Keratinocyte (primary cell): ENCODE measurements around the gene ZNF577. TPM values are rescaled to one million over a fixed set of nuclear protein-coding genes. Genes with fewer than 3 reads are reported as not detected.

Experiments used
- DNase-seq: peaks from one replicate; pipeline ENCODE4 v3.0.0-alpha.2; 2011; ENCODE audit warnings: low read depth, missing footprints, low spot score
- FAIRE-seq: peaks from 2 replicates; lab custom pipeline; 2011; peaks lifted over from hg19 to GRCh38; lab: Jason Lieb, UNC
- H2AFZ ChIP-seq: 2 replicates; pipeline ENCODE4 v1.6.0; 2012; ENCODE audit warnings: low read length, control low read depth, inconsistent platforms; ENCODE audit not compliant: control insufficient read depth
- H3K27ac ChIP-seq: 2 replicates; pipeline ENCODE4 v1.5.1; 2011; ENCODE audit warnings: low read length; ENCODE audit not compliant: control insufficient read depth, insufficient read depth
- H3K27me3 ChIP-seq: 3 replicates; pipeline ENCODE4 v1.6.0; 2011; ENCODE audit warnings: low read length; ENCODE audit not compliant: control insufficient read depth, insufficient read depth; ENCODE audit errors: extremely low read depth
- H3K36me3 ChIP-seq, 2 experiments: 2 replicates in 1 of 2; 3 replicates in 1 of 2; pipeline ENCODE4 v1.5.1; 2011; ENCODE audit warnings: low read length in 2 of 2, mild to moderate bottlenecking in 1 of 2; ENCODE audit not compliant: control insufficient read depth in 2 of 2, insufficient read depth in 2 of 2; ENCODE audit errors: extremely low read depth in 1 of 2
- H3K4me1 ChIP-seq: 3 replicates; pipeline ENCODE4 v1.5.1; 2011; ENCODE audit warnings: low read length; ENCODE audit not compliant: control insufficient read depth, insufficient read depth; ENCODE audit errors: extremely low read depth
- H3K4me2 ChIP-seq: 3 replicates; pipeline ENCODE4 v1.6.0; 2011; ENCODE audit warnings: low read depth, low read length; ENCODE audit not compliant: control insufficient read depth, insufficient read depth; ENCODE audit errors: extremely low read depth
- H3K4me3 ChIP-seq, 3 experiments: fragments of 200-600 bp in 1 of 3; sonication (generic) in 1 of 3; 2 replicates in 2 of 3; 3 replicates in 1 of 3; pipeline ENCODE4 v1.5.1; 2011 to 2016; ENCODE audit warnings: low read length in 3 of 3, mild to moderate bottlenecking in 3 of 3, control low read depth in 2 of 3, inconsistent platforms in 1 of 3, low read depth in 1 of 3, mixed read lengths in 1 of 3, mixed run types in 1 of 3, moderate library complexity in 1 of 3; ENCODE audit not compliant: control insufficient read depth in 2 of 3, insufficient read depth in 2 of 3; ENCODE audit errors: extremely low read depth in 1 of 3
- H3K79me2 ChIP-seq: 2 replicates; pipeline ENCODE4 v1.6.0; 2012; ENCODE audit warnings: low read length; ENCODE audit not compliant: control insufficient read depth, insufficient read depth
- H3K9ac ChIP-seq: 3 replicates; pipeline ENCODE4 v1.6.0; 2011; ENCODE audit warnings: low read length; ENCODE audit not compliant: control insufficient read depth, insufficient read depth; ENCODE audit errors: extremely low read depth
- H3K9me1 ChIP-seq: 3 replicates; pipeline ENCODE4 v1.6.0; 2011; ENCODE audit warnings: low read length; ENCODE audit not compliant: control insufficient read depth, insufficient read depth; ENCODE audit errors: extremely low read depth
- H3K9me3 ChIP-seq: 2 replicates; pipeline ENCODE4 v1.5.1; 2012; ENCODE audit warnings: low read depth, low read length; ENCODE audit not compliant: control insufficient read depth
- H4K20me1 ChIP-seq: 3 replicates; pipeline ENCODE4 v1.6.0; 2011; ENCODE audit warnings: low read length; ENCODE audit not compliant: control insufficient read depth, insufficient read depth; ENCODE audit errors: extremely low read depth
- CTCF ChIP-seq, 3 experiments: IDR thresholded peaks in 1 of 3; conservative IDR thresholded peaks in 1 of 3; optimal IDR thresholded peaks in 1 of 3; 2 replicates in 2 of 3; 3 replicates in 1 of 3; pipeline versions ENCODE3 to v1.5.1; 2011; ENCODE audit warnings: low read length in 3 of 3, mild to moderate bottlenecking in 3 of 3, moderate library complexity in 2 of 3, control low read depth in 1 of 3, inconsistent platforms in 1 of 3; ENCODE audit not compliant: insufficient read depth in 2 of 3; ENCODE audit errors: extremely low read depth in 1 of 3
- EZH2 ChIP-seq: IDR thresholded peaks from one replicate; pipeline ENCODE4 v1.6.1; 2012; ENCODE audit warnings: inconsistent platforms, mild to moderate bottlenecking, low read length, moderate library complexity
- dilution Hi-C: fragments of 300-500 bp; cut with MboI; formaldehyde crosslinking; loops from one replicate; pipeline ENCODE4 v1.7.0; 2020; ENCODE audit warnings: low sequenced_read_pairs; ENCODE audit not compliant: extremely low pct_ligation_motif_present
- polyA plus RNA-seq, 5 experiments: library from polyadenylated mRNA; depleted of rRNA in 3 of 5; stranded (reverse) in 3 of 5; stranded (forward) in 1 of 5; unstranded in 1 of 5; fragments of >200 nt; gene quantifications; 1 replicate in 1 of 5; 2 replicates in 3 of 5; 3 replicates in 1 of 5; pipeline versions ENCODE4 v1.2.1 to v1.2.3, GENCODE V29; 2011 to 2012; ENCODE audit warnings: missing spikeins in 2 of 5, low read depth in 1 of 5, low replicate concordance in 1 of 5

ZNF577 gene
- polyA plus RNA-seq, 1 donor (not counting 4 experiments of a cell fraction or from before 2014, with no cell fraction given) = 10.4 TPM

DNA sequence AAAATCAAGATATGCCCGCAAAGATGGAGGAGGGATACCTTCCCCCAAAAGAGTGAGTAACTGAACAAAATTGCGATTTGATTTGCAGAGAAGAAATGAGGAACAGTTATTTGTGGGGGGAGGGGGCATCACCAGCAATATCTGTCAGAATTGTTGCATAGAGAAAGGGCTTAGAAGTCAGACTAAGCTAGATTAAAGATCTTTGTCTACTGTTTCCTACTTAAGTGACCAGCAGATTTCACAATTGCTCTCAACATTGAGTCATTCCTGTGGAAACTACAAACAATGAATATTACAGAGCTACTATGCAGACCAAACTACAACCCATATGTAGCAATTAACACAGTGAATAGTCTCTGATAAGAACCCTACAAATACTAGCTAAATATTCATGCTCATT, 65.4 kb downstream of the ZNF577 start:
- Histone ChIP-seq H3K27ac (no peak overlapping the region), H4K20me1 (no peaks in the 10 kb centered on the region), H3K4me2 (no peak overlapping the region), H3K9ac (no peak overlapping the region), H3K4me1 (no peaks in the 10 kb centered on the region), H3K9me3 (no peaks in the 10 kb centered on the region), H2AFZ (no peak overlapping the region), H3K9me1 (no peaks in the 10 kb centered on the region), H3K27me3 (no peaks in the 10 kb centered on the region), H3K4me3 (no peak overlapping the region), H3K36me3 (no peaks in the 10 kb centered on the region), H3K79me2 (no peaks in the 10 kb centered on the region)
- TF ChIP-seq EZH2 (no peak), CTCF (optimal IDR thresholded peaks at IDR 0.05 in 1 of 3, IDR thresholded peaks at IDR 0.05 in 1 of 3, conservative IDR thresholded peaks at IDR 0.05 in 1 of 3; ENCODE audit: extremely low read depth in 1 of 3, insufficient read depth in 2 of 3, low read length in 3 of 3) (no peak)
- DNase-seq (no peak), FAIRE-seq (no peak)
- dilution Hi-C loops = no loop called here

GRCh38 chr19:51821921-51822320, 65.8 kb downstream of the ZNF577 start:
- no peak for TF ChIP-seq EZH2
- no peak for TF ChIP-seq CTCF (optimal IDR thresholded peaks at IDR 0.05 in 1 of 3, IDR thresholded peaks at IDR 0.05 in 1 of 3, conservative IDR thresholded peaks at IDR 0.05 in 1 of 3; ENCODE audit: extremely low read depth in 1 of 3, insufficient read depth in 2 of 3, low read length in 3 of 3)
- Histone ChIP-seq H3K79me2 (no peaks in the 10 kb centered on the region), H2AFZ (no peak overlapping the region), H3K9ac (no peak overlapping the region), H3K9me1 (no peaks in the 10 kb centered on the region), H3K9me3 (no peaks in the 10 kb centered on the region), H3K36me3 (no peaks in the 10 kb centered on the region), H3K4me3 (no peak overlapping the region), H4K20me1 (no peaks in the 10 kb centered on the region), H3K27me3 (no peaks in the 10 kb centered on the region), H3K27ac (no peak overlapping the region), H3K4me2 (no peak overlapping the region), H3K4me1 (no peaks in the 10 kb centered on the region)
- DNase-seq = no peak
- dilution Hi-C loops = no loop called here
- no peak for FAIRE-seq
